ENCODE results near the gene VANGL1. TPM values are rescaled to one million over a fixed set of nuclear protein-coding genes. Genes with fewer than 3 reads are reported as not detected.

Gene VANGL1
- total and polyA plus RNA-seq, 2 of the 8 experiments (the other 6 are each of a cell fraction or from before 2014, with no cell fraction given): 9.4 to 13.4 TPM

- no peak overlapping the region for H3K56ac ChIP-seq (replicated peaks; ENCODE audit: insufficient read length, low read depth, low read length)
- FAIRE-seq: no peak
- TF ChIP-seq FOSL1 (IDR thresholded peaks at IDR 0.05; ENCODE audit: insufficient read depth, low read depth, low read length) (no peak), EZH2 (IDR thresholded peaks at IDR 0.05; ENCODE audit: low read depth, low read length, severe bottlenecking) (no peak), EGR1 (IDR thresholded peaks at IDR 0.05; ENCODE audit: borderline replicate concordance, low read depth, low read length) (no peak), POLR2A (IDR thresholded peaks at IDR 0.05; ENCODE audit: control extremely low read depth in 1 of 2, low read depth in 2 of 2, low read length in 2 of 2) (no peak), RFX5 (IDR thresholded peaks at IDR 0.05; ENCODE audit: borderline replicate concordance, low read depth, low read length) (no peak), KDM5A (IDR thresholded peaks at IDR 0.05; ENCODE audit: low read length) (no peak), RBBP5 (IDR thresholded peaks at IDR 0.05; ENCODE audit: borderline replicate concordance, low read depth, low read length) (no peak), CTCF (IDR thresholded peaks at IDR 0.05; ENCODE audit: control extremely low read depth in 1 of 3, insufficient read depth in 1 of 3, low read depth in 1 of 3, low read length in 3 of 3) (no peak), GTF2F1 (IDR thresholded peaks at IDR 0.05; ENCODE audit: borderline replicate concordance, low read depth, low read length) (no peak)
Measured at GRCh38 chr1:115726570-115726969, 84.8 kb downstream of the VANGL1 start.

More at GRCh38 chr1:115726570-115726969, 84.8 kb downstream of the VANGL1 start:
- Histone ChIP-seq H4K8ac (ENCODE audit: extremely low read depth, insufficient read depth, low read length) (no peak overlapping the region), H2AFZ (ENCODE audit: low read length) (no peak overlapping the region), H3K36me3 (ENCODE audit: control insufficient read depth in 2 of 4, insufficient read depth in 4 of 4, low read length in 3 of 4) (no peaks in the 10 kb centered on the region), H3K18ac (ENCODE audit: extremely low read depth, low read length) (no peak overlapping the region), H4K91ac (replicated peaks; ENCODE audit: insufficient read length, low read length) (no peak overlapping the region), H2BK5ac (ENCODE audit: low read depth, low read length) (no peak overlapping the region), H3K4me1 (replicated peaks in 1 of 4; ENCODE audit: control insufficient read depth in 3 of 4, insufficient read depth in 4 of 4, low read length in 3 of 4) (no peaks in the 10 kb centered on the region), H2BK20ac (ENCODE audit: low read length) (no peak overlapping the region), H3K9me3 (ENCODE audit: insufficient read depth in 2 of 2, low read depth in 1 of 2, low read length in 1 of 2) (no peaks in the 10 kb centered on the region), H3K4me2 (ENCODE audit: insufficient read depth in 1 of 2, low read depth in 2 of 2, low read length in 2 of 2) (no peak overlapping the region), H3K9ac (replicated peaks in 1 of 4; ENCODE audit: extremely low read depth in 1 of 4, low read depth in 3 of 4, low read length in 3 of 4) (no peak overlapping the region), H3K79me2 (ENCODE audit: control insufficient read depth in 1 of 2, insufficient read depth in 2 of 2, low read length in 2 of 2) (no peaks in the 10 kb centered on the region), H3K4ac (replicated peaks; ENCODE audit: insufficient read length, low read depth, low read length) (no peak overlapping the region), H2AK5ac (ENCODE audit: low read depth, low read length) (no peak overlapping the region), H4K20me1 (replicated peaks in 1 of 2; ENCODE audit: control insufficient read depth in 1 of 2, insufficient read depth in 2 of 2, low read length in 2 of 2) (no peaks in the 10 kb centered on the region), H2BK120ac (replicated peaks; ENCODE audit: low read depth, low read length) (no peak overlapping the region), H2BK15ac (ENCODE audit: low read length) (no peak overlapping the region), H4K5ac (ENCODE audit: insufficient read length, low read depth, low read length) (no peak overlapping the region), H2BK12ac (ENCODE audit: low read depth, low read length) (no peak overlapping the region), H3K27ac (ENCODE audit: low read depth, low read length) (no peak overlapping the region), H3K4me3 (ENCODE audit: extremely low read depth in 1 of 4, insufficient read depth in 2 of 4, low read depth in 3 of 4, low read length in 4 of 4) (no peak overlapping the region), H3K23me2 (ENCODE audit: low read depth, low read length) (no peaks in the 10 kb centered on the region), H3K23ac (ENCODE audit: insufficient read length) (no peak overlapping the region), H3K79me1 (ENCODE audit: low read depth, low read length) (no peaks in the 10 kb centered on the region), H3K27me3 (replicated peaks in 1 of 4; ENCODE audit: control insufficient read depth in 3 of 4, extremely low read depth in 1 of 4, insufficient read depth in 3 of 4, low read length in 3 of 4) (no peaks in the 10 kb centered on the region), H3K14ac (ENCODE audit: insufficient read length) (no peak overlapping the region)
- DNase-seq (ENCODE audit: low read depth in 1 of 2, low spot score in 2 of 2): no peak
- POLR2A ChIA-PET (ENCODE audit: partially characterized antibody): no interaction called here
- CTCF ChIA-PET (ENCODE audit: partially characterized antibody): interaction anchor here (1.5 kb wide), 2 partner anchors 9 to 18 kb away, joined by 4 to 8 read pairs; no protein-coding TSS in a partner anchor

Measured in H1 (cell line).